Measurements from ENCODE around the gene GNB2.

DNA sequence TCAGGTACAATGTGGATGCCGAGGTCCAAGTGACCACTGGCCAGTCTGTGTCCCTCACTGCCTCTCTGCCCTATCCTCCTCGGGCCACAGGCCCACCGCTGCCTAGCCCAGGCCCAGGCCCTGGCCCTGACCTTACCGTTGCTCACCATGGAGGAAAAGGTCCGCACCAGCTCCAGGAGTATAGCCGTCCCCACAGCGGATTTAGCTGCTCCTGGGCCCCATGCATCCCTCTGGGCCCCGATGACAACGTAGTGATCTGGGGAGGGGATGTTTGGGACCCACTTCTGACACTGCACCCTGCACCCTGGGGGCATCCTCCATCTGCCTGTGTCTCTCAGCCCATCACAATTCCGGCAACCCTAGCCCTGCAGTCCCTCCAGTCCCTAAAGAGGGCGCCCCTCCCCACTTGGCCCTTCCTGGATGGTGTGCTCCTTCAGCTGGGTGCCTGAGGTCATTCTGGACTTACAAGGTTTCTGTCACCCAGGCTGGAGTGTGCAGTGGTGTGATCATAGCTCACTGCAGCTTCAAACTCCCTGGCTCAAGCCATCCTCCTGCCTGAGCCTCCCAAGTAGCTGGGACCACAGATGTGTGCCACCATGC is 44.3 kb upstream of the GNB2 start:
- TF ChIP-seq, protein P1, sequence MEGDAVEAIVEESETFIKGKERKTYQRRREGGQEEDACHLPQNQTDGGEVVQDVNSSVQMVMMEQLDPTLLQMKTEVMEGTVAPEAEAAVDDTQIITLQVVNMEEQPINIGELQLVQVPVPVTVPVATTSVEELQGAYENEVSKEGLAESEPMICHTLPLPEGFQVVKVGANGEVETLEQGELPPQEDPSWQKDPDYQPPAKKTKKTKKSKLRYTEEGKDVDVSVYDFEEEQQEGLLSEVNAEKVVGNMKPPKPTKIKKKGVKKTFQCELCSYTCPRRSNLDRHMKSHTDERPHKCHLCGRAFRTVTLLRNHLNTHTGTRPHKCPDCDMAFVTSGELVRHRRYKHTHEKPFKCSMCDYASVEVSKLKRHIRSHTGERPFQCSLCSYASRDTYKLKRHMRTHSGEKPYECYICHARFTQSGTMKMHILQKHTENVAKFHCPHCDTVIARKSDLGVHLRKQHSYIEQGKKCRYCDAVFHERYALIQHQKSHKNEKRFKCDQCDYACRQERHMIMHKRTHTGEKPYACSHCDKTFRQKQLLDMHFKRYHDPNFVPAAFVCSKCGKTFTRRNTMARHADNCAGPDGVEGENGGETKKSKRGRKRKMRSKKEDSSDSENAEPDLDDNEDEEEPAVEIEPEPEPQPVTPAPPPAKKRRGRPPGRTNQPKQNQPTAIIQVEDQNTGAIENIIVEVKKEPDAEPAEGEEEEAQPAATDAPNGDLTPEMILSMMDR (optimal IDR thresholded peaks at IDR 0.05 in 1 of 3, IDR thresholded peaks at IDR 0.05 in 1 of 3, conservative IDR thresholded peaks at IDR 0.05 in 1 of 3; ENCODE audit: extremely low read depth in 1 of 3, insufficient read depth in 2 of 3, low read length in 3 of 3): peak; percentile 35 to 61 (median 38)
- no peak for TF ChIP-seq EZH2 (IDR thresholded peaks at IDR 0.05; ENCODE audit: low read length)
